ENCODE measurements around the gene RPA4.

DNA sequence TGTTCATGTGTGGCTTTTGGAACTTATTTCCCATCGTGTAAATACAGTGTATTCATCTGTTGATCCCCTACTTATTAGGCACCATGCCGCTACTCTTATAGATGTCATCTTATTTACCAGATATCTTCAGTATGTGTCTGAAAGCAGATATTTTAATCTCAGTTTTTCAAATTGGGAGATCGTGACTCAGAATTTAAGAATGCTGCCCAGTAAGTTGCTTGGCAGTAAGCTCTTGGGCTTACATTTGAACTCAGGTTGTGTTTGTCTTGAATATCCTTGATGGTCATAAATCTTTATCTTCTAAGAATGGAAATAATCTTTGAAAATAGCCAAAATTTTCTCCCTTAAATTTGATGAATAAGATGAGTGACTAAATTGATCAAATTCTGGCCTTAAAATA lies 45.9 kb upstream of the RPA4 start:
- TF ChIP-seq, protein P1, sequence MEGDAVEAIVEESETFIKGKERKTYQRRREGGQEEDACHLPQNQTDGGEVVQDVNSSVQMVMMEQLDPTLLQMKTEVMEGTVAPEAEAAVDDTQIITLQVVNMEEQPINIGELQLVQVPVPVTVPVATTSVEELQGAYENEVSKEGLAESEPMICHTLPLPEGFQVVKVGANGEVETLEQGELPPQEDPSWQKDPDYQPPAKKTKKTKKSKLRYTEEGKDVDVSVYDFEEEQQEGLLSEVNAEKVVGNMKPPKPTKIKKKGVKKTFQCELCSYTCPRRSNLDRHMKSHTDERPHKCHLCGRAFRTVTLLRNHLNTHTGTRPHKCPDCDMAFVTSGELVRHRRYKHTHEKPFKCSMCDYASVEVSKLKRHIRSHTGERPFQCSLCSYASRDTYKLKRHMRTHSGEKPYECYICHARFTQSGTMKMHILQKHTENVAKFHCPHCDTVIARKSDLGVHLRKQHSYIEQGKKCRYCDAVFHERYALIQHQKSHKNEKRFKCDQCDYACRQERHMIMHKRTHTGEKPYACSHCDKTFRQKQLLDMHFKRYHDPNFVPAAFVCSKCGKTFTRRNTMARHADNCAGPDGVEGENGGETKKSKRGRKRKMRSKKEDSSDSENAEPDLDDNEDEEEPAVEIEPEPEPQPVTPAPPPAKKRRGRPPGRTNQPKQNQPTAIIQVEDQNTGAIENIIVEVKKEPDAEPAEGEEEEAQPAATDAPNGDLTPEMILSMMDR (IDR thresholded peaks at IDR 0.05): no peak
- TF ChIP-seq POLR2A (IDR thresholded peaks at IDR 0.05) (no peak), POLR2AphosphoS5 (IDR thresholded peaks at IDR 0.05) (no peak)
